Trophoblast cell (in vitro differentiated cells and primary cell): ENCODE results near the gene SPRY1. TPM values are rescaled to one million over a fixed set of nuclear protein-coding genes. Genes with fewer than 3 reads are reported as not detected.
A peak's percentile ranks its signal among the peaks of the same experiment; 100 is the strongest.

Experiments used
- DNase-seq, 2 donors: peaks; one replicate each; pipeline ENCODE4 v3.0.0-alpha.2; 2016
- H2AFZ ChIP-seq: 2 replicates; pipeline ENCODE4 v1.6.1; 2013; ENCODE audit warnings: low read length, moderate library complexity, mild to moderate bottlenecking; ENCODE audit not compliant: insufficient read depth, poor library complexity
- H2AK5ac ChIP-seq: 2 replicates; pipeline ENCODE4 v1.6.1; 2013; ENCODE audit warnings: mild to moderate bottlenecking, low read length
- H2BK120ac ChIP-seq: 2 replicates; pipeline ENCODE4 v1.6.1; 2013; ENCODE audit warnings: low read length, mild to moderate bottlenecking, moderate library complexity; ENCODE audit not compliant: insufficient read depth, poor library complexity
- H2BK12ac ChIP-seq: 2 replicates; pipeline ENCODE4 v1.6.1; 2013; ENCODE audit warnings: mild to moderate bottlenecking, low read length, moderate library complexity
- H2BK5ac ChIP-seq: 2 replicates; pipeline ENCODE4 v1.6.1; 2013; ENCODE audit warnings: low read length, low read depth, moderate library complexity, mild to moderate bottlenecking; ENCODE audit not compliant: poor library complexity
- H3K14ac ChIP-seq: 2 replicates; pipeline ENCODE4 v1.6.1; 2013; ENCODE audit warnings: mild to moderate bottlenecking, low read length
- H3K18ac ChIP-seq: 2 replicates; pipeline ENCODE4 v1.6.1; 2013; ENCODE audit warnings: mild to moderate bottlenecking, low read length
- H3K23ac ChIP-seq: 2 replicates; pipeline ENCODE4 v1.6.1; 2013; ENCODE audit warnings: low read length
- H3K27ac ChIP-seq: 2 replicates; pipeline ENCODE4 v1.5.1; 2013; ENCODE audit warnings: low read depth, mild to moderate bottlenecking, inconsistent platforms, low read length, moderate library complexity
- H3K27me3 ChIP-seq: 2 replicates; pipeline ENCODE4 v1.6.1; 2013; ENCODE audit warnings: inconsistent platforms, mild to moderate bottlenecking, low read length, moderate library complexity; ENCODE audit not compliant: insufficient read depth
- H3K36me3 ChIP-seq, 2 experiments: 1 replicate in 1 of 2; 2 replicates in 1 of 2; pipeline ENCODE4 v1.6.1; 2013; ENCODE audit warnings: low read length in 2 of 2, mild to moderate bottlenecking in 2 of 2, moderate library complexity in 1 of 2; ENCODE audit not compliant: insufficient read depth in 2 of 2, control insufficient read depth in 1 of 2
- H3K4ac ChIP-seq: 2 replicates; pipeline ENCODE4 v1.6.1; 2013; ENCODE audit warnings: low read depth, mild to moderate bottlenecking, low read length, moderate library complexity
- H3K4me1 ChIP-seq, 2 experiments: 1 replicate in 1 of 2; 2 replicates in 1 of 2; pipeline ENCODE4 v1.6.1; 2013; ENCODE audit warnings: low read length in 2 of 2, mild to moderate bottlenecking in 2 of 2, moderate library complexity in 1 of 2; ENCODE audit not compliant: insufficient read depth in 2 of 2, control insufficient read depth in 1 of 2
- H3K4me2 ChIP-seq: 2 replicates; pipeline ENCODE4 v1.6.1; 2013; ENCODE audit warnings: inconsistent platforms, mild to moderate bottlenecking, low read length, moderate library complexity
- H3K4me3 ChIP-seq: 2 replicates; pipeline ENCODE4 v1.5.1; 2013; ENCODE audit warnings: mild to moderate bottlenecking, low read depth, low read length, inconsistent platforms
- H3K79me1 ChIP-seq: one replicate; pipeline ENCODE4 v1.6.1; 2013; ENCODE audit warnings: low read length
- H3K79me2 ChIP-seq: 2 replicates; pipeline ENCODE4 v1.6.1; 2013; ENCODE audit warnings: low read length, mild to moderate bottlenecking; ENCODE audit not compliant: control insufficient read depth, insufficient read depth, poor library complexity
- H3K9ac ChIP-seq: 2 replicates; pipeline ENCODE4 v1.6.1; 2013; ENCODE audit warnings: mild to moderate bottlenecking, low read length
- H3K9me3 ChIP-seq: 2 replicates; pipeline ENCODE4 v1.6.1; 2013; ENCODE audit warnings: low read depth, mild to moderate bottlenecking, control low read depth, inconsistent platforms, low read length; ENCODE audit not compliant: insufficient read depth
- H4K12ac ChIP-seq: 2 replicates; pipeline ENCODE4 v1.6.1; 2013; ENCODE audit warnings: low read depth, mild to moderate bottlenecking, low read length, moderate library complexity
- H4K8ac ChIP-seq: 2 replicates; pipeline ENCODE4 v1.6.1; 2013; ENCODE audit warnings: low read depth, mild to moderate bottlenecking, low read length, moderate library complexity
- H4K91ac ChIP-seq: one replicate; pipeline ENCODE4 v1.6.1; 2013; ENCODE audit warnings: low read depth, mild to moderate bottlenecking, low read length, moderate library complexity
- WGBS: extraction: QIAGEN DNeasy Blood & Tissue Kit; methylation state at CpG from one replicate; pipeline ENCODE4 v1.1.7; 2013; ENCODE audit warnings: missing lambda C conversion rate; ENCODE audit not compliant: insufficient read length, insufficient coverage; ENCODE audit errors: extremely low coverage; 5-methylcytosine and 5-hydroxymethylcytosine counted together
- polyA plus RNA-seq: library from polyadenylated mRNA; stranded (reverse); fragments of 200-250 nt; gene quantifications from 2 replicates; pipeline ENCODE4 v1.2.3, GENCODE V29; 2013

SPRY1 gene
- 3.3 and 3.5 TPM in 2 replicates for polyA plus RNA-seq

- Histone ChIP-seq H3K18ac (no peak within 1 kb of the TSS), H3K9ac (no peak within 1 kb of the TSS), H3K14ac (no peak within 1 kb of the TSS), H2AK5ac (no peak within 1 kb of the TSS), H3K79me2 (no peaks in the 10 kb centered on the region), H3K4me3 (peak within 1 kb of the TSS; percentile 67), H2BK120ac (no peak within 1 kb of the TSS), H3K23ac (no peak within 1 kb of the TSS), H3K4me2 (peak within 1 kb of the TSS; percentile 96), H3K4ac (no peak within 1 kb of the TSS), H3K79me1 (peaks cover 4% of the 10 kb centered on the region), H3K36me3 (peaks cover 0 to under 1% of the 10 kb centered on the region in 2 experiments), H3K4me1 (no peaks in the 10 kb centered on the region), H2AFZ (no peak within 1 kb of the TSS), H2BK5ac (no peak within 1 kb of the TSS), H4K91ac (no peak within 1 kb of the TSS), H2BK12ac (no peak within 1 kb of the TSS), H3K9me3 (no peaks in the 10 kb centered on the region), H4K8ac (no peak within 1 kb of the TSS), H4K12ac (no peak within 1 kb of the TSS), H3K27me3 (no peaks in the 10 kb centered on the region), H3K27ac (peak within 1 kb of the TSS; percentile 4)
- peak; percentile 78 to 91 for DNase-seq
- no CpG with 5 or more reads among the region's 20 CpGs for WGBS
Measured at GRCh38 chr4:123396307-123397143, at the start of gene SPRY1. SPRY1 (plus strand) TSS chr4:123396795; CDS start chr4:123401592, 4,797 bp downstream.

GRCh38 chr4:123346951-123347350 lies 49.6 kb upstream of the SPRY1 start:
- no peak overlapping the region for H4K8ac ChIP-seq
- no peak overlapping the region for H3K23ac ChIP-seq
- no peaks in the 10 kb centered on the region for H3K27me3 ChIP-seq
- no peak overlapping the region for H3K9ac ChIP-seq
- H3K14ac ChIP-seq = no peak overlapping the region
- no peak overlapping the region for H3K18ac ChIP-seq
- no peak overlapping the region for H3K4me2 ChIP-seq
- no peaks in the 10 kb centered on the region for H3K4me1 ChIP-seq
- no peak overlapping the region for H3K27ac ChIP-seq
- DNase-seq = no peak
- no CpG with 5 or more reads among the region's 5 CpGs for WGBS
- H3K79me1 ChIP-seq = no peaks in the 10 kb centered on the region
- no peak overlapping the region for H2AFZ ChIP-seq
- no peak overlapping the region for H4K91ac ChIP-seq
- no peak overlapping the region for H3K4me3 ChIP-seq
- no peak overlapping the region for H3K4ac ChIP-seq
- H4K12ac ChIP-seq = no peak overlapping the region
- no peaks in the 10 kb centered on the region for H3K9me3 ChIP-seq
- H2BK5ac ChIP-seq = no peak overlapping the region
- H2BK12ac ChIP-seq = no peak overlapping the region
- no peaks in the 10 kb centered on the region for H3K36me3 ChIP-seq
- no peaks in the 10 kb centered on the region for H3K79me2 ChIP-seq
- H2BK120ac ChIP-seq = no peak overlapping the region
- H2AK5ac ChIP-seq = no peak overlapping the region

- Histone ChIP-seq H4K8ac (no peak overlapping the region), H3K18ac (no peak overlapping the region)
Measured at GRCh38 chr4:123348946-123349345, 47.6 kb upstream of the SPRY1 start.

GRCh38 chr4:123349421-123350190 lies 47.0 kb upstream of the SPRY1 start:
- Histone ChIP-seq H3K27me3 (no peaks in the 10 kb centered on the region), H3K18ac (no peak overlapping the region), H3K79me1 (no peaks in the 10 kb centered on the region), H3K9me3 (no peaks in the 10 kb centered on the region), H4K8ac (no peak overlapping the region), H3K4ac (no peak overlapping the region), H2BK5ac (no peak overlapping the region), H3K9ac (no peak overlapping the region), H3K36me3 (no peaks in the 10 kb centered on the region), H2BK120ac (no peak overlapping the region), H3K79me2 (no peaks in the 10 kb centered on the region), H3K14ac (no peak overlapping the region), H2BK12ac (no peak overlapping the region), H2AK5ac (no peak overlapping the region), H3K27ac (no peak overlapping the region), H3K4me3 (no peak overlapping the region), H3K4me2 (no peak overlapping the region), H3K4me1 (no peaks in the 10 kb centered on the region), H2AFZ (no peak overlapping the region), H4K12ac (no peak overlapping the region), H4K91ac (no peak overlapping the region), H3K23ac (no peak overlapping the region)
- peak; percentile 28 to 51 for DNase-seq
- WGBS = no CpG with 5 or more reads among the region's 7 CpGs

More at GRCh38 chr4:123348946-123349345, 47.6 kb upstream of the SPRY1 start:
- no peaks in the 10 kb centered on the region for H3K36me3 ChIP-seq
- no peak overlapping the region for H2AK5ac ChIP-seq
- H2BK120ac ChIP-seq = no peak overlapping the region
- no peak overlapping the region for H2BK5ac ChIP-seq
- H2AFZ ChIP-seq = no peak overlapping the region
- H3K79me1 ChIP-seq = no peaks in the 10 kb centered on the region
- H4K91ac ChIP-seq = no peak overlapping the region
- H3K4ac ChIP-seq = no peak overlapping the region
- H3K4me1 ChIP-seq = no peaks in the 10 kb centered on the region
- H3K9ac ChIP-seq = no peak overlapping the region
- no peaks in the 10 kb centered on the region for H3K9me3 ChIP-seq
- H3K23ac ChIP-seq = no peak overlapping the region
- H4K12ac ChIP-seq = no peak overlapping the region
- no peak overlapping the region for H3K4me2 ChIP-seq
- H3K4me3 ChIP-seq = no peak overlapping the region
- no peaks in the 10 kb centered on the region for H3K27me3 ChIP-seq
- H2BK12ac ChIP-seq = no peak overlapping the region
- no CpG with 5 or more reads among the region's 4 CpGs for WGBS
- no peak overlapping the region for H3K14ac ChIP-seq
- DNase-seq = no peak
- H3K79me2 ChIP-seq = no peaks in the 10 kb centered on the region
- no peak overlapping the region for H3K27ac ChIP-seq
